Fibroblast of the conjunctiva (primary cell): ENCODE results near the gene ADM.
A peak's percentile ranks its signal among the peaks of the same experiment; 100 is the strongest.

Experiments
- DNase-seq: peaks from one replicate; pipeline ENCODE4 v3.0.0-alpha.2; 2010; ENCODE audit warnings: low read depth

ADM gene

GRCh38 chr11:10309163-10310093 is 4.6 kb downstream of the ADM start:
- peak; percentile 83 for DNase-seq

GRCh38 chr11:10310301-10310841 is 5.5 kb downstream of the ADM start:
- no peak for DNase-seq

GRCh38 chr11:10311802-10312201 is 6.9 kb downstream of the ADM start:
- DNase-seq = no peak

GRCh38 chr11:10314199-10315072 is 9.6 kb downstream of the ADM start:
- DNase-seq = no peak

GRCh38 chr11:10315083-10315482 is 10.2 kb downstream of the ADM start:
- no peak for DNase-seq

GRCh38 chr11:10317151-10317755 is 12.4 kb downstream of the ADM start:
- no peak for DNase-seq

- no peak for DNase-seq
Measured at GRCh38 chr11:10317776-10318526, 13.1 kb downstream of the ADM start.

- DNase-seq = no peak
Measured at GRCh38 chr11:10318527-10318802, 13.6 kb downstream of the ADM start.

- DNase-seq = no peak
Measured at GRCh38 chr11:10319702-10320558, 15.1 kb downstream of the ADM start.

- DNase-seq = no peak
Measured at GRCh38 chr11:10320736-10321465, 16.0 kb downstream of the ADM start.

GRCh38 chr11:10322401-10322800 is 17.5 kb downstream of the ADM start:
- no peak for DNase-seq

GRCh38 chr11:10322830-10323792 is 18.2 kb downstream of the ADM start:
- DNase-seq = peak; percentile 92

- DNase-seq = no peak
Measured at GRCh38 chr11:10323793-10324170, 18.9 kb downstream of the ADM start.

- no peak for DNase-seq
Measured at GRCh38 chr11:10324474-10324873, 19.6 kb downstream of the ADM start.

GRCh38 chr11:10325277-10326011 is 20.6 kb downstream of the ADM start:
- peak; percentile 93 for DNase-seq

GRCh38 chr11:10326012-10326964 is 21.4 kb downstream of the ADM start:
- DNase-seq = no peak

GRCh38 chr11:10327254-10327653 is 22.4 kb downstream of the ADM start:
- DNase-seq = no peak
